MM.1S (cell line): ENCODE measurements around the gene PVR.

Experiments used
- DNase-seq: peaks from one replicate; pipeline ENCODE4 v3.0.0-alpha.2; 2015
- H2AFZ ChIP-seq: fragments of 300-600 bp; sonication (generic); 2 replicates; pipeline ENCODE4 v1.6.0; 2016; ENCODE audit warnings: antibody characterized with exemption, low read length
- H3F3A ChIP-seq: fragments of 300-600 bp; sonication (generic); 2 replicates; pipeline ENCODE4 v1.6.1; 2016; ENCODE audit warnings: mild to moderate bottlenecking, antibody characterized with exemption, low read length, moderate library complexity, mixed read lengths; ENCODE audit not compliant: insufficient read depth
- H3K27ac ChIP-seq: fragments of 300-600 bp; sonication (generic); 2 replicates; pipeline ENCODE4 v1.5.1; 2016; ENCODE audit warnings: mild to moderate bottlenecking, low read length
- H3K27me3 ChIP-seq: fragments of 300-600 bp; sonication (generic); replicated peaks from 2 replicates; pipeline ENCODE4 v1.6.0; 2016; ENCODE audit warnings: low read length; ENCODE audit not compliant: insufficient read depth
- H3K36me3 ChIP-seq: fragments of 300-600 bp; sonication (generic); replicated peaks from 2 replicates; pipeline ENCODE4 v1.6.1; 2016; ENCODE audit warnings: mild to moderate bottlenecking, low read length, mixed read lengths; ENCODE audit not compliant: insufficient read depth
- H3K4me1 ChIP-seq: fragments of 300-600 bp; sonication (generic); 2 replicates; pipeline ENCODE4 v1.6.1; 2016; ENCODE audit warnings: low read length, mixed read lengths
- H3K4me2 ChIP-seq: fragments of 300-600 bp; sonication (generic); 2 replicates; pipeline ENCODE4 v1.6.0; 2016; ENCODE audit warnings: low read depth, low read length
- H3K4me3 ChIP-seq: fragments of 300-600 bp; sonication (generic); 2 replicates; pipeline ENCODE4 v1.5.1; 2016; ENCODE audit warnings: low read length, mixed read lengths
- H3K79me2 ChIP-seq: fragments of 300-600 bp; sonication (generic); 2 replicates; pipeline ENCODE4 v1.6.1; 2016; ENCODE audit warnings: mixed run types, low read length, mixed read lengths
- H3K9ac ChIP-seq: fragments of 300-600 bp; sonication (generic); 2 replicates; pipeline ENCODE4 v1.6.1; 2016; ENCODE audit warnings: low read length, mixed read lengths
- H3K9me2 ChIP-seq: fragments of 300-600 bp; sonication (generic); replicated peaks from 2 replicates; pipeline ENCODE4 v1.6.1; 2016; ENCODE audit warnings: mild to moderate bottlenecking, low read length, mixed read lengths; ENCODE audit not compliant: insufficient read depth
- H3K9me3 ChIP-seq: fragments of 300-600 bp; sonication (generic); replicated peaks from 2 replicates; pipeline ENCODE4 v1.6.1; 2016; ENCODE audit warnings: mild to moderate bottlenecking, low read length, mixed read lengths; ENCODE audit not compliant: insufficient read depth
- H4K20me1 ChIP-seq: fragments of 300-600 bp; sonication (generic); 2 replicates; pipeline ENCODE4 v1.6.1; 2016; ENCODE audit warnings: mild to moderate bottlenecking, low read length, moderate library complexity, mixed read lengths; ENCODE audit not compliant: insufficient read depth
- CTCF ChIP-seq: fragments of 300-600 bp; sonication (generic); IDR thresholded peaks from 2 replicates; pipeline ENCODE4 v1.5.1; 2016; ENCODE audit warnings: antibody characterized with exemption, low read length, mixed read lengths
- EZH2 ChIP-seq: fragments of 300-600 bp; sonication (generic); optimal IDR thresholded peaks from 2 replicates; pipeline ENCODE3; 2017; ENCODE audit warnings: low read depth, mild to moderate bottlenecking, antibody characterized with exemption, low read length, mixed read lengths
- EZH2phosphoT487 ChIP-seq: fragments of 300-600 bp; sonication (generic); IDR thresholded peaks from 2 replicates; pipeline ENCODE4 v1.6.1; 2018; ENCODE audit warnings: antibody characterized with exemption, low read length

PVR gene

DNA sequence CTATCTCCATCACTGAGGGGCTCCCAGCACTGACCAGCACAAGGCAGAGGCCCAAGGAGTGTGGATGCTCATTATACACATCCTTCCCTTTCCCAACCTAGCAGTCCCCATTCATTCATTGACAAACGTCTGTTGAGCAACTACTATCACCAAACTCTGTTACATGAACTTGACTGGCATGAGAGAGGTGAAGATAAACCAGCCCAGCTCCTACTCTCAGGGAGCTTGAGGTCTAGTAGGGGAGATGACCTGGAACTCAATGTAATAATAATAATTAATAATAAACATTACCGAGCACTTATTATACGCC lies 46.4 kb downstream of the PVR start:
- no peak for DNase-seq
- H3K79me2 ChIP-seq: no peaks in the 10 kb centered on the region
- H3K4me3 ChIP-seq: no peak overlapping the region
- no peaks in the 10 kb centered on the region for H3K27me3 ChIP-seq
- H3K4me2 ChIP-seq: no peak overlapping the region
- H3K27ac ChIP-seq: no peak overlapping the region
- no peak overlapping the region for H2AFZ ChIP-seq
- H3K9ac ChIP-seq: no peak overlapping the region
- H3K36me3 ChIP-seq: no peaks in the 10 kb centered on the region
- H3F3A ChIP-seq: no peaks in the 10 kb centered on the region
- no peaks in the 10 kb centered on the region for H3K9me2 ChIP-seq
- peaks cover 13% of the 10 kb centered on the region for H3K4me1 ChIP-seq
- TF ChIP-seq EZH2: no peak
- TF ChIP-seq EZH2phosphoT487: no peak
- no peak for TF ChIP-seq CTCF
- H4K20me1 ChIP-seq: no peaks in the 10 kb centered on the region
- H3K9me3 ChIP-seq: no peaks in the 10 kb centered on the region

GRCh38 chr19:44692379-44692721 lies 48.6 kb downstream of the PVR start:
- Histone ChIP-seq H3F3A (no peaks in the 10 kb centered on the region), H3K27me3 (no peaks in the 10 kb centered on the region), H3K9me3 (no peaks in the 10 kb centered on the region), H3K36me3 (no peaks in the 10 kb centered on the region), H2AFZ (peak overlapping the region; percentile 24), H3K9me2 (no peaks in the 10 kb centered on the region), H3K79me2 (no peaks in the 10 kb centered on the region), H4K20me1 (no peaks in the 10 kb centered on the region), H3K4me2 (peak overlapping the region; percentile 45), H3K27ac (peak overlapping the region; percentile 44; the same call in 1 of the 2 replicates), H3K4me1 (peaks cover 13% of the 10 kb centered on the region), H3K9ac (peak overlapping the region; percentile 4; the same call in 1 of the 2 replicates), H3K4me3 (0 out of 2 replicates have a peak overlapping the region, but pooled peaks have one; percentile 15)
- no peak for TF ChIP-seq CTCF
- TF ChIP-seq EZH2: no peak
- TF ChIP-seq EZH2phosphoT487: no peak
- DNase-seq: no peak

GRCh38 chr19:44694184-44694579 lies 50.5 kb downstream of the PVR start:
- Histone ChIP-seq H3K27me3 (no peaks in the 10 kb centered on the region), H3K9me2 (no peaks in the 10 kb centered on the region), H3K27ac (no peak overlapping the region), H3K4me3 (no peak overlapping the region), H3K79me2 (no peaks in the 10 kb centered on the region), H3K9ac (no peak overlapping the region), H3K36me3 (no peaks in the 10 kb centered on the region), H3K9me3 (no peaks in the 10 kb centered on the region), H3K4me1 (peaks cover 13% of the 10 kb centered on the region), H3F3A (no peaks in the 10 kb centered on the region), H3K4me2 (no peak overlapping the region), H2AFZ (no peak overlapping the region), H4K20me1 (no peaks in the 10 kb centered on the region)
- peak; percentile 28 for TF ChIP-seq CTCF
- no peak for TF ChIP-seq EZH2phosphoT487
- TF ChIP-seq EZH2: no peak
- DNase-seq: no peak
